AG04450 (cell line): ENCODE measurements around the gene NRL. TPM values are rescaled to one million over a fixed set of nuclear protein-coding genes. Genes with fewer than 3 reads are reported as not detected.

Experiments
- CTCF ChIA-PET: fragments of 300-600, 350-600 bp; formaldehyde crosslinking; extraction: SDS; loops from one replicate; lab custom pipeline; 2022; ENCODE audit warnings: antibody characterized with exemption, inconsistent platforms; lab: Charles Lee
- POLR2A ChIA-PET: fragments of 350-600 bp; formaldehyde crosslinking; extraction: SDS; loops from one replicate; lab custom pipeline; 2021; ENCODE audit warnings: antibody characterized with exemption, inconsistent platforms; lab: Yijun Ruan, JAX
- DNase-seq: peaks from one replicate; pipeline ENCODE4 v3.0.0-alpha.2; 2011; ENCODE audit warnings: low read depth, low spot score
- H3K27ac ChIP-seq: one replicate; pipeline ENCODE4 v1.5.1; 2012; ENCODE audit warnings: low read depth, low read length, control low read depth
- H3K27me3 ChIP-seq: one replicate; pipeline ENCODE4 v1.6.0; 2012; ENCODE audit warnings: low read length; ENCODE audit not compliant: control insufficient read depth, insufficient read depth
- H3K4me3 ChIP-seq: 2 replicates; pipeline ENCODE4 v1.5.1; 2011; ENCODE audit warnings: mild to moderate bottlenecking, low read depth, low read length, control low read depth
- H3K9me3 ChIP-seq: 2 replicates; pipeline ENCODE4 v1.5.1; 2012; ENCODE audit warnings: low read length; ENCODE audit not compliant: control insufficient read depth, insufficient read depth
- polyA plus RNA-seq: library from polyadenylated mRNA; depleted of rRNA; stranded (reverse); fragments of >200 nt; gene quantifications from 2 replicates; pipeline ENCODE4 v1.2.3, GENCODE V29; 2011
- TF ChIP-seq, protein P1 (sequence below): IDR thresholded peaks from 2 replicates; pipeline ENCODE4 v1.5.1; 2011; ENCODE audit warnings: low read depth, low read length, control low read depth, inconsistent platforms

Gene NRL
- polyA plus RNA-seq, 1 experiment: 0.41 TPM

DNA sequence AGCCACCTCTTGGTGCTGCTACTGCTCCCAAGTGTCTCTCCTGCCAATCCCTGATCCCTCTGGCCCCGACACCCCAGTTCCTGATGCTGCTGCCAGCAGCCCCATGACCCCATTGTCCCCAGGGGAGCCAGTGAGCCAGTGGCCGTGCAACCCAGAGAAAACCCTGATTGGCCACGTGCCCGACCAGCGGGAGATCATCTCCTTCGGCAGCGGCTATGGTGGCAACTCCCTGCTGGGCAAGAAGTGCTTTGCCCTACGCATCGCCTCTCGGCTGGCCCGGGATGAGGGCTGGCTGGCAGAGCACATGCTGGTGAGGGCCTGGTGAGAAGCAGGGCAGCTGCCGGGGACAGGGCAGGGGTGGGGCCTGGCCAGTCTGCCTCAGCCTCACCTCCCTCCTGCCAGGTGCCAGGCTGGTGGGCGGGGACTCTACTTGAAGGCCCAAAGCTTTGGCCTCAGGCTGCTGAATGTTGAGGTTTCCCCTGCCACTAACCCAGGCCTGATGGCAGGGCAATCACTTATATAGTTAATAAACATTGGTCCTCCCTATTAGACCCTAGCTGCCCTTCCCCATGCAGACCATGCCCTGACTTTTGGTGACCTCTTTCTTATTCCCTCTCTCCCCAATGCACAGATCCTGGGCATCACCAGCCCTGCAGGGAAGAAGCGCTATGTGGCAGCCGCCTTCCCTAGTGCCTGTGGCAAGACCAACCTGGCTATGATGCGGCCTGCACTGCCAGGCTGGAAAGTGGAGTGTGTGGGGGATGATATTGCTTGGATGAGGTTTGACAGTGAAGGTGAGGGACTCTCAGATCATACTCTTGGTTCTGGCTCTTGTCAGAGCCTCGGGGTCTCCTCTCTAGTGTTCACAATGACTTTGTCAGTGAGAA, 15.6 kb downstream of the NRL start:
- POLR2A ChIA-PET: no interaction called here
- CTCF ChIA-PET: interaction anchor here (1.3 to 9.9 kb wide), 2 partner anchors 7 to 10 kb away, joined by 5 to 212 read pairs; no protein-coding TSS in a partner anchor

DNA sequence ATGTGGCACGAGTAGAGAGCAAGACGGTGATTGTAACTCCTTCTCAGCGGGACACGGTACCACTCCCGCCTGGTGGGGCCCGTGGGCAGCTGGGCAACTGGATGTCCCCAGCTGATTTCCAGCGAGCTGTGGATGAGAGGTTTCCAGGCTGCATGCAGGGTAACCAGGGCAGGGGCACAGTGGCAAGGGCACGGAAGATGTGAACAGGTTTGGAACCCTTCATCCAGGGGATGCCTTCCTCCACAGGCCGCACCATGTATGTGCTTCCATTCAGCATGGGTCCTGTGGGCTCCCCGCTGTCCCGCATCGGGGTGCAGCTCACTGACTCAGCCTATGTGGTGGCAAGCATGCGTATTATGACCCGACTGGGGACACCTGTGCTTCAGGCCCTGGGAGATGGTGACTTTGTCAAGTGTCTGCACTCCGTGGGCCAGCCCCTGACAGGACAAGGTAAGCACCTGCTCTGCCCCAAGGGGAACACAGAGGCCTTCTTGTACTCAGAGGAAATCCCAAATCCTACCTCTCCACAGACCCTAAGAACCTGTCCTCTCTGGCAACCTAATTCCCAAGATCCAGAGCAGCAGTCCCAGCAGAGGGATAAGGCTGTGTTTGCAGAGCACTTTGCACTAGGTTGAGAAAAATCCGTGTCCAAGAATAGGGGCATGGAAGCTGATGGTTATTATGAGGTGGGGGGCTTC, 16.4 kb downstream of the NRL start:
- DNase-seq: no peak
- ChIA-PET CTCF (interaction anchor here (0.6 to 9.9 kb wide), 3 partner anchors 8 to 1022 kb away, joined by 3 to 212 read pairs (median 5); no protein-coding TSS in a partner anchor), POLR2A (no interaction called here)
- TF ChIP-seq, protein P1, sequence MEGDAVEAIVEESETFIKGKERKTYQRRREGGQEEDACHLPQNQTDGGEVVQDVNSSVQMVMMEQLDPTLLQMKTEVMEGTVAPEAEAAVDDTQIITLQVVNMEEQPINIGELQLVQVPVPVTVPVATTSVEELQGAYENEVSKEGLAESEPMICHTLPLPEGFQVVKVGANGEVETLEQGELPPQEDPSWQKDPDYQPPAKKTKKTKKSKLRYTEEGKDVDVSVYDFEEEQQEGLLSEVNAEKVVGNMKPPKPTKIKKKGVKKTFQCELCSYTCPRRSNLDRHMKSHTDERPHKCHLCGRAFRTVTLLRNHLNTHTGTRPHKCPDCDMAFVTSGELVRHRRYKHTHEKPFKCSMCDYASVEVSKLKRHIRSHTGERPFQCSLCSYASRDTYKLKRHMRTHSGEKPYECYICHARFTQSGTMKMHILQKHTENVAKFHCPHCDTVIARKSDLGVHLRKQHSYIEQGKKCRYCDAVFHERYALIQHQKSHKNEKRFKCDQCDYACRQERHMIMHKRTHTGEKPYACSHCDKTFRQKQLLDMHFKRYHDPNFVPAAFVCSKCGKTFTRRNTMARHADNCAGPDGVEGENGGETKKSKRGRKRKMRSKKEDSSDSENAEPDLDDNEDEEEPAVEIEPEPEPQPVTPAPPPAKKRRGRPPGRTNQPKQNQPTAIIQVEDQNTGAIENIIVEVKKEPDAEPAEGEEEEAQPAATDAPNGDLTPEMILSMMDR: no peak
- no peak overlapping the region for H3K27ac ChIP-seq
- peaks cover under 1% of the 10 kb centered on the region; the same call in 1 of the 2 replicates for H3K9me3 ChIP-seq
- H3K27me3 ChIP-seq: no peaks in the 10 kb centered on the region
- no peak overlapping the region for H3K4me3 ChIP-seq

More for the DNA sequence above, 15.6 kb downstream of the NRL start:
- TF ChIP-seq, protein P1: no peak
- Histone ChIP-seq H3K27ac (no peak overlapping the region), H3K9me3 (peaks cover 4% of the 10 kb centered on the region), H3K27me3 (no peaks in the 10 kb centered on the region), H3K4me3 (no peak overlapping the region)
- no peak for DNase-seq

DNA sequence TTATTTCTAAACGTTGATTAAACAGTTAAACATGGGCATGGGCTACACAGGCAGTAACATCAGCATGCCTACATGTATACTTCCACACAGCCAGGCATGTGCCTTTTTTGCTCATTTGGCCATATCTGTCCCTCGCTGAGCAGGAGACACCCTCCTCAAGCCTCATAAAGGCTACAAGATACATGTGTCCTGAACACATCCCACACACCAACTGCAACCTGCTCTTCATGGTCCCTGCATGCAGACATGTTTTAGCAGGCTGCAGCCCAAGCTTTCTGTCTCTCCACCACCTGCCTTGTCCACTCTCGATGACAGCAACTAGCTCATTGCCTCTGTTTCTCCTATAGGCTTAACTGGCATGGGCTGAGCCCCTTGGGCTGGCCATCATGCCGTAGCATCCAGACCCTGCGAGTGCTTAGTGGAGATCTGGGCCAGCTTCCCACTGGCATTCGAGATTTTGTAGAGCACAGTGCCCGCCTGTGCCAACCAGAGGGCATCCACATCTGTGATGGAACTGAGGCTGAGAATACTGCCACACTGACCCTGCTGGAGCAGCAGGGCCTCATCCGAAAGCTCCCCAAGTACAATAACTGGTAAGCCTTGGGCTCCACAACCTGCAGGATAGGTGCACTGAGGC, 18.1 kb downstream of the NRL start:
- Histone ChIP-seq H3K27me3 (no peaks in the 10 kb centered on the region), H3K4me3 (no peak overlapping the region), H3K27ac (no peak overlapping the region), H3K9me3 (no peaks in the 10 kb centered on the region; the same call in 1 of the 2 replicates)
- POLR2A ChIA-PET: interaction anchor here (3.1 kb wide), 1 partner anchor 18 kb away, joined by 36 read pairs; the partner anchor contains the start of genes DCAF11 and NRL
- DNase-seq: no peak
- CTCF ChIA-PET: interaction anchor here (0.7 to 9.9 kb wide), 3 partner anchors 9 to 63 kb away, joined by 4 to 212 read pairs (median 17); no protein-coding TSS in a partner anchor
- TF ChIP-seq, protein P1: no peak

DNA sequence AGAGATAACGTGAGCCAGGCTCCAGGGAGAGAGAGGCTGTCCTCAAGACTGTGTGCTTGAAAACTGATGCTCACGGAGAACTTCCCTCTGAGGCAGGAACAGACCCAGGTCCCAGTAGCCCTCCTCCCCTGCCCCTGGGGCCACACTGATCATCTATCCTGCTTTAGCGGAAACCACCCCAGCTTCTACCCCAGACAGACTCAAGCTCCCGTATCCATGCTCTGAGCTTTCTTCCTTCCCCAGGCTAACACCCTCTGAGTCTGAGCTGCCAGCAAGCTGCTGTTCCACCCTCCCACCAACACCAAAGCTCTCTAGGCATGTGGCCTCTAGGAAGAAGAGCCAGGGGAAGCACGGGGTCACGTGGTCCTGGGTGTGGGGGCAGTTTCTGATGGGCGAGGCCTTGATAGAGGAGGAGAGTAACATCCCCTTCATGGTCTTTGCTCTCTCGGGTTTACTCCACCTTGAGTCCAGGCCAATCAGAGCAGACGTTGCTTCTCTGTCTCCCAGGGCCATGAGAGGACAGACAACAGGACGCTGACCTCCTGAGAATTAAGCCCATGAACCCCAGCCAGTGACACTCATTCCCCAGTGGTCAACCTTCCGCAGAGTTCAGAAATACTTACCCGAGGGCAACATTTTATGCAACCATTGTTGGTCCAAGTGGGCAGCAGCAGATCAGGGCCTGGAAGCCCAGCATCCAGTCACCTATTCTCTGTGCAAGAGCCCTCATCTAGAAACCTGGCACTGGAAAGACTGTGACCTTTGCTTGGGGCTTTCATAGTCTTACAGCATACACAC, 19.3 kb downstream of the NRL start:
- CTCF ChIA-PET: interaction anchor here (8.4 to 9.9 kb wide), 2 partner anchors 11 to 38 kb away, joined by 196 to 212 read pairs; no protein-coding TSS in a partner anchor
- POLR2A ChIA-PET: interaction anchor here (1.0 to 3.1 kb wide), 4 partner anchors 10 to 37 kb away, joined by 3 to 36 read pairs (median 4); partner anchors contain the start of genes DCAF11 and NRL
- TF ChIP-seq, protein P1: no peak
- no peaks in the 10 kb centered on the region for H3K27me3 ChIP-seq
- H3K27ac ChIP-seq: peak overlapping the region; percentile 68
- no peaks in the 10 kb centered on the region; the same call in 1 of the 2 replicates for H3K9me3 ChIP-seq
- DNase-seq: no peak
- H3K4me3 ChIP-seq: peak overlapping the region; percentile 83
